Skeletal muscle tissue (tissue), 4 donors: ENCODE measurements around the gene PCYT1A. TPM values are rescaled to one million over a fixed set of nuclear protein-coding genes. Genes with fewer than 3 reads are reported as not detected.
A peak's percentile ranks its signal among the peaks of the same experiment; 100 is the strongest.

Experiments
- H3K27ac ChIP-seq: one replicate; pipeline ENCODE4 v1.7.0; 2013; ENCODE audit warnings: mild to moderate bottlenecking, low read depth, low read length, inconsistent platforms
- H3K27me3 ChIP-seq, 3 donors: one replicate each; pipeline ENCODE4 v1.7.0; 2013; ENCODE audit warnings: low read length in 3 of 3; ENCODE audit not compliant: control insufficient read depth in 3 of 3, insufficient read depth in 3 of 3
- H3K36me3 ChIP-seq, 3 donors: one replicate each; pipeline ENCODE4 v1.7.0; 2013; ENCODE audit warnings: low read length in 3 of 3; ENCODE audit not compliant: control insufficient read depth in 3 of 3, insufficient read depth in 3 of 3
- H3K4me1 ChIP-seq, 3 donors: one replicate each; pipeline ENCODE4 v1.7.0; 2013; ENCODE audit warnings: low read length in 3 of 3, mild to moderate bottlenecking in 3 of 3; ENCODE audit not compliant: control insufficient read depth in 3 of 3, insufficient read depth in 3 of 3
- H3K4me3 ChIP-seq, 3 donors: one replicate each; pipeline ENCODE4 v1.7.0; 2013; ENCODE audit warnings: low read length in 3 of 3
- H3K9ac ChIP-seq, 3 donors: one replicate each; pipeline ENCODE4 v1.7.0; 2013; ENCODE audit warnings: low read length in 3 of 3, mild to moderate bottlenecking in 3 of 3, moderate library complexity in 2 of 3, low read depth in 1 of 3
- H3K9me3 ChIP-seq, 3 donors: one replicate each; pipeline ENCODE4 v1.7.0; 2013; ENCODE audit warnings: low read length in 3 of 3; ENCODE audit not compliant: control insufficient read depth in 3 of 3
- total RNA-seq: library from RNA; depleted of rRNA; stranded (reverse); fragments of >200 nt; gene quantifications from one replicate; pipeline ENCODE4 v1.2.3, GENCODE V29; 2014
- donor health status: Osteomylitis.

The PCYT1A gene
- total RNA-seq, 1 donor from 2014 or later = 35.0 TPM

GRCh38 chr3:196195664-196196265 lies 91.8 kb downstream of the PCYT1A start:
- no peak overlapping the region for H3K4me3 ChIP-seq
- no peak overlapping the region for H3K9ac ChIP-seq
- H3K36me3 ChIP-seq = no peaks in the 10 kb centered on the region
- H3K27ac ChIP-seq = no peak overlapping the region
- H3K27me3 ChIP-seq = no peaks in the 10 kb centered on the region
- H3K9me3 ChIP-seq = no peaks in the 10 kb centered on the region
- H3K4me1 ChIP-seq = peaks cover 10 to 24% (median 22%) of the 10 kb centered on the region in 3 donors

- peaks cover 10 to 24% (median 22%) of the 10 kb centered on the region in 3 donors for H3K4me1 ChIP-seq
- no peaks in the 10 kb centered on the region for H3K27me3 ChIP-seq
- no peak overlapping the region for H3K4me3 ChIP-seq
- H3K36me3 ChIP-seq = no peaks in the 10 kb centered on the region
- H3K9me3 ChIP-seq = no peaks in the 10 kb centered on the region
- no peak overlapping the region for H3K27ac ChIP-seq
- no peak overlapping the region for H3K9ac ChIP-seq
These were observed 93.0 kb downstream of the PCYT1A start for GRCh38 chr3:196194542-196194915.

GRCh38 chr3:196193736-196194541 lies 93.6 kb downstream of the PCYT1A start:
- H3K9ac ChIP-seq = peak overlapping the region in 2 of 3 donors; percentile 3 to 32
- no peaks in the 10 kb centered on the region for H3K36me3 ChIP-seq
- H3K27ac ChIP-seq = peak overlapping the region; percentile 12
- no peaks in the 10 kb centered on the region for H3K27me3 ChIP-seq
- no peak overlapping the region for H3K4me3 ChIP-seq
- no peaks in the 10 kb centered on the region for H3K9me3 ChIP-seq
- peaks cover 10 to 24% (median 22%) of the 10 kb centered on the region in 3 donors for H3K4me1 ChIP-seq

GRCh38 chr3:196193133-196193735 lies 94.3 kb downstream of the PCYT1A start:
- H3K36me3 ChIP-seq = no peaks in the 10 kb centered on the region
- peak overlapping the region; percentile 81 for H3K27ac ChIP-seq
- no peaks in the 10 kb centered on the region for H3K9me3 ChIP-seq
- no peaks in the 10 kb centered on the region for H3K27me3 ChIP-seq
- peak overlapping the region; percentile 16 to 66 (median 62) for H3K9ac ChIP-seq
- H3K4me3 ChIP-seq = peak overlapping the region in 2 of 3 donors; percentile 15 to 45
- peaks cover 10 to 24% (median 22%) of the 10 kb centered on the region in 3 donors for H3K4me1 ChIP-seq

GRCh38 chr3:196192524-196193051 lies 94.9 kb downstream of the PCYT1A start:
- Histone ChIP-seq H3K4me1 (peaks cover 10 to 24% (median 22%) of the 10 kb centered on the region in 3 donors), H3K27ac (peak overlapping the region; percentile 81), H3K9me3 (no peaks in the 10 kb centered on the region), H3K36me3 (no peaks in the 10 kb centered on the region), H3K9ac (peak overlapping the region; percentile 62 to 66 (median 66)), H3K27me3 (no peaks in the 10 kb centered on the region), H3K4me3 (peak overlapping the region; percentile 15 to 46 (median 45))

- no peaks in the 10 kb centered on the region for H3K27me3 ChIP-seq
- H3K36me3 ChIP-seq = no peaks in the 10 kb centered on the region
- H3K9me3 ChIP-seq = no peaks in the 10 kb centered on the region
- H3K27ac ChIP-seq = peak overlapping the region; percentile 81
- H3K4me3 ChIP-seq = no peak overlapping the region
- H3K9ac ChIP-seq = peak overlapping the region in 2 of 3 donors; percentile 62 to 66
- peaks cover 11 to 26% (median 24%) of the 10 kb centered on the region in 3 donors for H3K4me1 ChIP-seq
These were observed 95.4 kb downstream of the PCYT1A start for GRCh38 chr3:196192036-196192523.

GRCh38 chr3:196189566-196190347 lies 97.8 kb downstream of the PCYT1A start:
- Histone ChIP-seq H3K4me3 (no peak overlapping the region), H3K9ac (no peak overlapping the region), H3K4me1 (peaks cover 18 to 34% (median 33%) of the 10 kb centered on the region in 3 donors), H3K9me3 (no peaks in the 10 kb centered on the region), H3K36me3 (no peaks in the 10 kb centered on the region), H3K27ac (no peak overlapping the region), H3K27me3 (no peaks in the 10 kb centered on the region)

GRCh38 chr3:196186651-196187573 lies 100.6 kb downstream of the PCYT1A start:
- H3K9ac ChIP-seq = peak overlapping the region; percentile 48 to 76 (median 72)
- peak overlapping the region; percentile 67 for H3K27ac ChIP-seq

More at GRCh38 chr3:196186651-196187573, 100.6 kb downstream of the PCYT1A start:
- no peaks in the 10 kb centered on the region for H3K36me3 ChIP-seq
- H3K4me3 ChIP-seq = peak overlapping the region; percentile 23 to 61 (median 37)
- peaks cover 9 to 16% (median 9%) of the 10 kb centered on the region in 3 donors for H3K4me1 ChIP-seq
- H3K27me3 ChIP-seq = no peaks in the 10 kb centered on the region
- no peaks in the 10 kb centered on the region for H3K9me3 ChIP-seq
